Measurements from ENCODE around the gene GPR132.
A peak's percentile ranks its signal among the peaks of the same experiment; 100 is the strongest.
"Not testable (repeated sequence)": the region's sequence is repeated elsewhere in the genome, so short reads cannot be mapped to it uniquely, and the experiment has no call there.

The GPR132 gene, protein sequence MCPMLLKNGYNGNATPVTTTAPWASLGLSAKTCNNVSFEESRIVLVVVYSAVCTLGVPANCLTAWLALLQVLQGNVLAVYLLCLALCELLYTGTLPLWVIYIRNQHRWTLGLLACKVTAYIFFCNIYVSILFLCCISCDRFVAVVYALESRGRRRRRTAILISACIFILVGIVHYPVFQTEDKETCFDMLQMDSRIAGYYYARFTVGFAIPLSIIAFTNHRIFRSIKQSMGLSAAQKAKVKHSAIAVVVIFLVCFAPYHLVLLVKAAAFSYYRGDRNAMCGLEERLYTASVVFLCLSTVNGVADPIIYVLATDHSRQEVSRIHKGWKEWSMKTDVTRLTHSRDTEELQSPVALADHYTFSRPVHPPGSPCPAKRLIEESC

DNA sequence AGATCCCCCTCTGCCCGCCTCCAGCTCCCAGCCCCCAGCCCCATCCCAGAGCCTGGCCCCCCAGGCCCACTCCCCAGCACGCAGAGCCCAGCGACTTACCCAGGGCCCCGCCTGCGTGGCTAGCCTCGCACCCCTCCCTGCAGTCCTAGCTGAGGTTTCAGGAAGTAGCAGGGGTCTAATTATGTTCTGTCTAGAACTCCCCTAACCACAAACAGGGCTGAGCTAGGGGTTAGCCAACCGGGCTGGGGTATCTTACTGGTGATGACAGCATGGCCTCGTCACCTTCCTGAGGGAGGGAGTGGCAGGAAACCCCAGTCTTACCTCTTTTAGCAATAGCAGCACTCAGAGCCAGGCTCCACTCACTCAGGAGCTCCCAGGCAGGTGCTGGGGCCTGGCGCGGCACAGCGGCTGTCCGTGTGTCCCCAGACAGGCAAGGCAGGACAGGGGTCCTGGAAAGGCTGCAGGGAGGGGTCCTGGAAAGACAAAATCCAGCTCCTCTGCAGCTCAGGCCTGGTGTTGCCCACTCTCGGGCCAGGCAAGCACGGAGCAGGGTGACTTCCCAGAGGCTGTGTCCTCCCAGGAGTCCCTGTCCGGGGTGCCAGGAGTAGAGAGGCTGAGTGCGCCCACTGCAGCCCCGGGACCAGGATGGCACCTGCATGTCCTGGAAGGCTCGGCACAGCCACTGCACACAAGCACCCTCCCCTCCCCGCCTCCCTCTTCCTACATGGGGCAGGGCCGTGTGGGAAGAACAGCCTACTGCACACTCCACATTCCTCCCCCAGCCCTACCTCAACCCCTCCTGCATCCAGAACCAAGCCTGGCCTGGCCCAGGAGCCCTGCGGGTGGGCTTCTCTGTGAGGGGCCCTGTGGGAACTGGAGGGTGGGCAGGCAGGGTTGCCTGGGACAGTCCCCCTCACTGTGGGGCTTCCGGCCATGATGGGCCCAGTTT is at the start of gene GPR132:
TSS of gene GPR132 (minus strand) at position 151 of the 949 bp plus-strand sequence. CDS start 10,010 bp downstream, outside the sequence.
- DNase-seq (ENCODE audit: low spot score), result no peak

DNA sequence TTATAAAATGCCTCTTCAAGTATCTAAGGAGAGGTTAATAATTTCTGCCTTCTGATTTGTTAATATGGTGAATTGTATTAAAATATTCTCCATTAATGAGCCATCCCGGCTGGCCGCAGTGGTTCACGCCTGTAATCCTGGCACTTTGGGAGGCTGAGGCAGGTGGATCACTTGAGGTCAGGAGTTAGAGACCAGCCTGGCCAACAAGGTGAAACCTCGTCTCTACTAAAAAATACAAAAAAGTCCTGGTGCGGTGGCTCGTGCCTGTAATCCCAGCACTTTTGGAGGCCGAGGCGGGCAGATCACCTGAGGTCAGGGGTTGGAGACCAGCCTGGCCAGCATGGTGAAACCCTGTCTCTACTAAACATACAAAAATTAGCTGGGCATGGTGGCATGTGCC is 44.0 kb upstream of the GPR132 start:
- not testable (repeated sequence) for DNase-seq (ENCODE audit: low spot score)

DNA sequence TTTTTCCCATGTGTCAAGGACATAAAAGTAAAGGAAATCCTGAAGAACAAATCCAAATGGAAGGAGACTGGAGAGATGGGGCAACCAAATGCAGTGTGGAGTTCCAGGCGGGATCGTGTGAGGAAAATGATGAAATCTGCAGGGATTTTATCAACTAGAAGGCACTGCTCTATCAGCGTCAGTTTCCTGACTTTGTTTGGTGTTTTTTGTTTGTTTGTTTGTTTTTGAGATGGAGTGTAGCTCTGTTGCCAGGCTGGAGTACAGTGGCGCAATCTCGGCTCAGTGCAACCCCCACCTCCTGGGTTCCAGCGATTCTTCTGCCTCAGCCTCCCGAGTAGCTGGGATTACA is 43.3 kb upstream of the GPR132 start:
- DNase-seq (ENCODE audit: low spot score), result no peak

- no peak for DNase-seq (ENCODE audit: low spot score)
Measured at GRCh38 chr14:105107781-105108515, 42.7 kb upstream of the GPR132 start.

DNA sequence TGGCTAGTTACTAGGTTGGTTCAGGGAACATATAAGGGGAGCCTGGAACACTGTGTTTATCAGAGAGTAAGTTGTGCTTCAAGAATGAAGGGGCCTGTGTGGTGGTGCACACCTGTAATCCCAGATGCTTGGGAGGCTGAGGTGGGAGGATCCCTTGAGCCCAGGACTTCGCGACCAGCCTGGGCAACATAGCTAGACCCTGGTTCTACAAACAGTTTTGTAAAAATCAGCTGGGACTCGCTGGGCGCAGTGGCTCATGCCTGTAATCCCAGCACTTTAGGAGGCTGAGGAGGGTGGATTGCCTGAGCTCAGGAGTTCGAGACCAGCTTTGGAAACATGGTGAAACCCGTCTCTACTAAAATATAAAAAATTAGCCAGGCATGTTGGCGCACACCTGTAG is 42.1 kb upstream of the GPR132 start:
- DNase-seq (ENCODE audit: low spot score), result no peak

DNA sequence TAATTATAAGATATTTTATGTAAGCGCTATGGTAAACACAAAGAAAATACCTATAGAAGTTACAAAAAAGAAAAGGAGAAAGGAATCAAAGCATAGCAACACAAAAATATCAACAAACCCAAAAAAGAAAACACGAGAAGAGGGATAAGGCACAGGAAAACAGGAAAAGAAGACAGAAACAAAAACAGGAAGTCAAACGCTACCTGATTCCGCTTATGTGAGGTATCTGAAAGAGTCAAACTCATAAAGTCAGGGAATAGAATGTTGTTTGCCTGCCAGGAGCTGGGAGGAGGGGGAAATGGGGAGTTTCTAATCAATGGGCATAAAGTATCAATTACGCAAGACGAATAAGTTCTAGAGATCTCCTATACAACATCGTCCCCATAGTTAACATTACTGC is 39.9 kb upstream of the GPR132 start:
- no peak for DNase-seq (ENCODE audit: low spot score)

DNA sequence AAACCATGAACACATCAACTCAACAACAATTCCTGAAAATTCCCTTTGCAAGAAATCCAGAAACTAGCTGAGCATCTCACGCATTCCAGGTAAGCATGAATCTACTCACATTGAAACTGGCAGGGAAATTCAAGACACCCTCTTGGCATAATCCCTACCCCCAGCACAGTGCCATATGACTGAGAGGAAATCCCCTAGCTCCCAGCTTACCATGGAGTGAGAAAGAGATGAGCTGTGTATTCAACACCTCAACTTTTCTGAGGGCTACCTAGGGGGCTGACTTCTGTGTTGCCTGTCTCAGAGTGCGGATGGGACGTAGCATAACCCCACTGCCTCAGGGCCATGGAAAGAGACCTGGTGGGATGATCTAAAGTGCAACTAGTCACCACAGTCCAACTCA is 37.7 kb upstream of the GPR132 start:
- no peak for DNase-seq (ENCODE audit: low spot score)

- no peak for DNase-seq (ENCODE audit: low spot score)
Measured at GRCh38 chr14:105102361-105102870, 37.2 kb upstream of the GPR132 start.

DNA sequence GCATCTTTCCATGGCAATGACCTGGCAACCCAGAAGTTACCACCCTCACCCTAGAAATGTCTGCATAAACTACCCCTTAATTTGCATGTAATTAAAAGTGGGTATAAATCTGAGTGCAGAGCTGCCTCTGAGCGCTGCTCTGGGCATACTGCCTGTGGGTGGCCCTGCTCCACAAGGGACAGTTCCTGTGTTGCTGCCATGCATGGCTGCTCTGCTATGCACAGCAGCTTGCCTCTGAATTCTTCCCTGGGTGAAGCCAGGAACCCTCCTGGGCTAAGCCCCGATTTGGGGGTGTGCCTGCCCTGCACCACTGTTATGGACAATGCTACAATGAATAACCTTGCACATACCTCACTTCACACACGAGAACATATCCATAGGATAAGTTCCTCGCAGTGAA is 35.7 kb upstream of the GPR132 start:
- no peak for DNase-seq (ENCODE audit: low spot score)

- DNase-seq (ENCODE audit: low spot score), result no peak
Measured at GRCh38 chr14:105099778-105100177, 34.5 kb upstream of the GPR132 start.

GRCh38 chr14:105098316-105098715 is 33.1 kb upstream of the GPR132 start:
- no peak for DNase-seq (ENCODE audit: low spot score)

GRCh38 chr14:105097794-105098127 is 32.5 kb upstream of the GPR132 start:
- no peak for DNase-seq (ENCODE audit: low spot score)

GRCh38 chr14:105096206-105096875 is 31.1 kb upstream of the GPR132 start:
- DNase-seq (ENCODE audit: low spot score), result no peak

DNA sequence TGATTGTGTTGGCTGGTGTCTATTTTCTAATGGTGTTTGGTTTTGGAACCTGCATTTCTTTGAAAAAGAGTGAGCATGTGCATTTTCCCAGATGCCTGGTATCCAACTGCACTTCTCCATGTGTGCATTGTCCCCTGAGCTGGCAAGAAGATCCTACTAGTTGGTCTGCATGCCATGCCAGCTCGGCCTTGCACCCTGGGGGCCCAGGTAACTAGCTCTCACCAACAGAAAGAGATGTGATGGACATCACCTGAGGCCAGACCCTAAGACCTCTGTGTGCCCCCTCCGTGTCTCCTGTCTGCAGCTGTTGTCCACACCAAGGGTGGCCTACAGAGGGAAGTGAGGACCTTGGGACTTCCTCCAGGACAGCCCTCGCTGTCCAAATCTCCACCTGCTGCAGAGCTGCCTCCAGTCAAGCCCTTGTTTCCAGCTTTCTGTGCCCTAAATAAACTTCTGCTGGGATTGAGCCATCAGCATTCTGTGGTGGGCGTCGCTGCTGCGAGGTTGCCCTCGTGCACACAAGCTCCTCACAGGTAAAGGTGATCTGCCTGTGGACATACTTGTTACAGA is 30.1 kb upstream of the GPR132 start:
- DNase-seq (ENCODE audit: low spot score), result no peak

DNA sequence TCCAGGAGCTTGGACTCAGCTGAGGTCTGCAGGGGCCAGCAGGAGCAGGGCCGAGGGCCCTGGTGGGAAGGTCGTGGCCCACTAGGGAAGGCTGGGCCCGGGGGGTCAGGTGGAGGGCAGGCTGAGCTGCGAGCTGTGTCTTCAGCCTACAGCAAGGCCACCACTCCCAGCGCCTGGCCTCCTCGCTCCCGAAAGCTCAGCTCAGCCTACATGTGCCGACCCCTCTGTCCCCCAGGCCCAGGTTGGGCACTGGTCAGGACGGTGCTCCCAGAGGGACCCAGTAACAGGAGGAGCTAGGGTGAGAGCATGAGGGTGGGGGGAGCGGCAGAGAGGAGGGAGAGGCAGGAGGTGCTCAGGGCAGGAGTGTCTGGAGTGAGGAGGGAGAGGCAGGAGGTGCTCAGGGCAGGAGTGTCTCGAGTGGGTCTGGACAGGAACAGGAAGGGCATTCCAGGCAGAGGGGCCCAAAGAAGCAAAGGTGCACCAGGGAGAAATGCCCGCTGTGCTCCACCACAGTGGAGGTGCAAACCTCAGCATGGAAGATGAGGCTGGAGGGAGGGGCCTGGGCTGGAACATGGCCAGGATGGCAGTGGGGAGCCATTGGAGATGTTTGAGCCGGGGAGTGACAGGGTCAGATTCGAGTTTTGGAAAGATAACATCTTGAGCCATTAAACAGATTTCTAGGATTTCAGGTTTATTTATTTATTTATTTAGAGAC is 29.1 kb upstream of the GPR132 start:
- DNase-seq (ENCODE audit: low spot score), result no peak

- peak; percentile 86 for DNase-seq (ENCODE audit: low spot score)
Measured at GRCh38 chr14:105093431-105094192, 28.4 kb upstream of the GPR132 start.

GRCh38 chr14:105093038-105093430 is 27.8 kb upstream of the GPR132 start:
- peak; percentile 96 for DNase-seq (ENCODE audit: low spot score)

DNA sequence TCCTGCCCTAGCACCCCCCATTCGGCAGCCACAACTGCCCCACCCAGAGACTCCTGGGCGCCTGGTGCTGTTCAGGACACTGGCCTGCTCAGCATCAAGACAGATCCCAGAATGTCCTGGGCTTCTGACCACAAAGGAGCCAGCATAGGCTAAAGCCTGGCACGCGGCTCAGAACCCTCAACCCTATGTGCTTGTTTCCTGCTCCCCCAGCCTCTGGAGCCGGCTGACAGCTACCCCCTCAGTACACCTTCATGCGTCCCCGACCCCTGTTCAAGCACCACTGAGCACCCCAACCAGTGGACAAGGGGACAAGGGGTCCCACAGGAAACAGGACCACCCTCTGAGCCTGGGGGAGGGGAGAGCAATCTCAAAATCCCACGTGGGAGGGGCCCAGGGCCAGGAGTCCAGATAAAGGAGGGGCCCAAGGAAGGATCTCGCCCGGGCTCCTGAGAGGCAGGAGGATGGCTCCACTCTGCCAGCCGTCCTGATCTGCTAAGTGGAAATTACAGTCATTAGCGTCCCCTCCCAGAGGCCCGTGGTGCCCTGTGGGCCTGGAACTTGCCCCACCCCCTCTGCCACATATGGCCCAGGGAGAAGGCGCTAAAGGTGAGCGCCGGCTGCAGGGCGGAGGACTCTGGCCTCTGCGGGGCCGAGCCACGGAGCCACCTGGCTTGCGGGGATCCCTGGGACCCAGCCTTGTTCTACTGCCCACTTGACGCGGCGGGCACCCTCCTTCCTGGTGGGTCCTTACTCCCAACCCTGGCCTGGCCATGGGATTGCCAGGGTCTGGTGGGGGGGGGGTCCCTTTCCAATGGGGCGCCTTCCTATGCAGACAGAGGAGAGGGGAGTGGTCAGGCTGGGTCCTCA is 27.2 kb upstream of the GPR132 start:
- DNase-seq (ENCODE audit: low spot score), result no peak

Data from AG20443 (cell line).